ENCODE data around the gene SMCR8.
A peak's percentile ranks its signal among the peaks of the same experiment; 100 is the strongest.
"Not testable (repeated sequence)": the region's sequence is repeated elsewhere in the genome, so short reads cannot be mapped to it uniquely, and the experiment has no call there.

Gene SMCR8

GRCh38 chr17:18315961-18316360, 868 bp downstream of the SMCR8 start:
- no peak for FAIRE-seq
- no peak for DNase-seq (ENCODE audit: low spot score)

DNA sequence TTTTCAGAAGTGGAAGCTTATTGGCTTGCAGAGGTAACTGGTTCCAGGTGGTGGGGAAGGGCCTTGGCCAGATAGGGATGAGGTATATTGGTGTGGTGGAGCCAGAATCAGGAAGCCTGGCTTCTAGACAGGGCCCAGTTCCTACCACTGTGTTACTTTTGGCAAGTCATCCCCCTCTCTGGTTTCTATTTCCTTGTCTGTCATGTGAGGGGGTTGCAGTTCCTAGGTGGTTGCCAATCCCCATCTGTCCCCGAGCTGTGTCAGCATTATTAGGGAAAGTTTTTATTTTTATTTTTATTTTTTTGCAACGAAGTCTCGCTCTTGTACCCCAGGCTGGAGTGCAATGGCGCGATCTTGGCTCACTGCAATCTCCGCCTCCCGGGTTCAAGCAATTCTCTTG, 3.0 kb downstream of the SMCR8 start:
- no peak for FAIRE-seq
- DNase-seq (ENCODE audit: low spot score), result no peak

- DNase-seq (ENCODE audit: low spot score) (no peak), FAIRE-seq (no peak)
These were observed 3.8 kb downstream of the SMCR8 start for GRCh38 chr17:18318771-18319450.

DNA sequence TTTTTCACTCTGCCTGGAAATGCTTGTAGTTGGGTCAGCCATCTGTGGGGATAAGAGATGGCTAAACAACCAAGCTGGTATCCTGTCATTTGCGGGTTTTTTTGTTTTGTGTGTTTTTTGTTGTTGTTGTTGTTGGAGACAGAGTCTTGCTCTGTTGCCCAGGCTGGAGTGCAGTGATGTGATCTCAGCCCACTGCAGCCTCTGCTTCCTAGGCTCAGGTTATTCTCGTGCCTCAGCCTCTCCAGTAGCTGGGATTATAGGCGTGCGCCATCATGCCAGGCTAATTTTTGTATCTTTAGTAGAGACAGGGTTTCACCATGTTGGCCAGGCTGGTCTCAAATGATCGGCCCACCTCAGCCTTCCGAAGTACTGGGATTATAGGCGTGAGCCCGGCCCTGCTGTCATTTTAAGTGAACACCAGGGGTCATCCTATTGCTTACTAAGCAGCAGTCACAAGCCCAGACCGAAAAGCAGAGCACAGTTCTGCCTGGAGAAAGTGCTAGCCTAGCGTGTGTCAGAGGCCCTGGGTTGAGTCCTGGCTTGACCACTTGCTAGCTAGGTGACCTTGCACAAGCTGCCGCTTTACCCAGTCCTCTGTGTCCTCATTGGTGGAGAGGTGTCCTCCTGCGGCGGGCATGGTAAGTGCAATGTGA, 4.6 kb downstream of the SMCR8 start:
- peak; percentile 27 for DNase-seq (ENCODE audit: low spot score)
- peak; percentile 86 for FAIRE-seq

GRCh38 chr17:18320301-18320700, 5.2 kb downstream of the SMCR8 start:
- no peak for DNase-seq (ENCODE audit: low spot score)

DNA sequence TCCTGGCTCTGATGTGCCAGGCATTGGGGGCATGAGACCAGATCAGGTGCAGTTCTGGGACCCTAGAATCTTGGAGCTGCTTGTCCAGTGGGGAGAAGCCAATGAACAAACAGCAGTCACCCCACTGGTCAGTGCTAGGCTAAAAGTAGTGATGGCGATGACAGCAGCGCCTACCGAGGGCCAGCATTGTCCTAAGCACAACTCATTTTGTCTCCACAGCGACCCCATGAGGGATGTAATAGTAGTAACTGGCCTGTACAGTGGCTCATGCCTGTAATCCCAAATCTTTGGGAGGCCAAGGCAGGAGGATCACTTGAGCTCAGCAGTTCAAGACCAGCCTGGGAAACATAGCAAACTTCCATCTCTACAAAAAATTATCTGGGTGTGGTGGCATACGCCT, 6.2 kb downstream of the SMCR8 start:
- FAIRE-seq (no peak), DNase-seq (ENCODE audit: low spot score) (no peak)

More at GRCh38 chr17:18320301-18320700, 5.2 kb downstream of the SMCR8 start:
- FAIRE-seq, result no peak

DNA sequence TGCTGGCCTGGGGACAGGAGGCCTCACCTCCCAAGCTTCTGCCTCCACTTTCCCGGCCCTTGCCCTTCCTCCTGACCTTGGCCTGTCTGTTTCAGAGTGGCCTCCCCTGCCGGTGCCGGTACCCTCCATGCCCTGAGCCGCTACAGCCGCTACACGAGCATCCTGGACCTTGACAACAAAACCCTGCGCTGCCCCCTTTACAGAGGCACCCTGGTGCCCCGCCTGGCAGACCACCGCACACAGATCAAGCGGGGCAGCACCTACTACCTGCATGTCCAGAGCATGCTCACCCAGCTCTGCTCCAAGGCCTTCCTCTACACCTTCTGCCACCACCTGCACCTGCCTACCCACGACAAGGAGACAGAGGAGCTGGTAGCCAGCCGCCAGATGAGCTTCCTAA, 7.4 kb downstream of the SMCR8 start:
- DNase-seq (ENCODE audit: low spot score) (no peak), FAIRE-seq (no peak)

DNA sequence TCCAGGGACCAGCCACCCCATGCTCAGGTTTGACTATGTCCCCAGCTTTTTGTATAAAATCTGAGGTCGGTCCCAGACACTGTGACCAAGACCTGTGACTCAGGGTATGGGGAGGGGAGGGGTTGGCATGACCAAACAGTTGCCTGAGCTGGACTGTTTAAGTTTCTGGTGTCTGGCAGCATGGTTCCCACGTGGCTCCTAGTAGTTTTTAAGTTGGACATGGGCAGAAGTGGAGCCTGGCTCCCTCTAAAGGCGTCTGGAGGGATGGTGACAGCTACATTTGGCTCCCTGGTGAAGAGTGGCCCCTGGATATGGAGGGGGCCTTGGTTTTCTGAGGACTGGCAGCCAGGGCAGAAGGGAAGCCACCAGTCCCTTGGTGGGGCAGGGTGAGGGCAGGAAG, 7.9 kb downstream of the SMCR8 start:
- no peak for DNase-seq (ENCODE audit: low spot score)
- FAIRE-seq, result no peak

DNA sequence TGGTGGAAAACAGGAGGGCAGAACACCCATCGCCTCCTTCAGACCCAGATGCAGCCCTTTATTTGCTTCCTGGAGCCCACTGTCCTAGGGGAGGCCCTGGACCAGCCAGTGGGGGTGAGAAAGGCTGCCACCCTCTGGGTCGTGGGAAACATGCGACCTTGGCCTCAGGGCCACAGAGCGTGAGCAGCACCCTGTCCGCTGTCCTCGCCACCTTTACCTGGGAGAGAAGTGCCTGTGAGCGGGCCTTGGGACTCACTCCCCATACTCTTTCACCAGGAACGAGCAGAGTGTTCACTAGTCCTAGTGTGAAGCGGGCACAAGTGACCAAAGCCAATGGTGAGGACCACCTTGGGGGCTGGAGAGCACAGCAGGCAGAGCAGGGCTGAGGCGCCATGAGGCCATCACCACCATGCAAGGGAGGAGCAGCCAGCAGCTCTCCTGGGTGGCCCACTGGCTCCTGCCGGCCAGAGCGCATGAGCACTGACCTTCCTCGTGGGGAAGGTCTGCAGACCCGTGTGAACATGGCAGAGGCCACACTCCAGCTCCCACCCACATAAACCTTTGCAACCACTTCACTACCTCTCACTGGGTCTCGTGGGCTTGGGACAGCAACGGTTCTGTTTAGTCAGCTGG, 8.5 kb downstream of the SMCR8 start:
- FAIRE-seq (no peak), DNase-seq (ENCODE audit: low spot score) (no peak)

DNA sequence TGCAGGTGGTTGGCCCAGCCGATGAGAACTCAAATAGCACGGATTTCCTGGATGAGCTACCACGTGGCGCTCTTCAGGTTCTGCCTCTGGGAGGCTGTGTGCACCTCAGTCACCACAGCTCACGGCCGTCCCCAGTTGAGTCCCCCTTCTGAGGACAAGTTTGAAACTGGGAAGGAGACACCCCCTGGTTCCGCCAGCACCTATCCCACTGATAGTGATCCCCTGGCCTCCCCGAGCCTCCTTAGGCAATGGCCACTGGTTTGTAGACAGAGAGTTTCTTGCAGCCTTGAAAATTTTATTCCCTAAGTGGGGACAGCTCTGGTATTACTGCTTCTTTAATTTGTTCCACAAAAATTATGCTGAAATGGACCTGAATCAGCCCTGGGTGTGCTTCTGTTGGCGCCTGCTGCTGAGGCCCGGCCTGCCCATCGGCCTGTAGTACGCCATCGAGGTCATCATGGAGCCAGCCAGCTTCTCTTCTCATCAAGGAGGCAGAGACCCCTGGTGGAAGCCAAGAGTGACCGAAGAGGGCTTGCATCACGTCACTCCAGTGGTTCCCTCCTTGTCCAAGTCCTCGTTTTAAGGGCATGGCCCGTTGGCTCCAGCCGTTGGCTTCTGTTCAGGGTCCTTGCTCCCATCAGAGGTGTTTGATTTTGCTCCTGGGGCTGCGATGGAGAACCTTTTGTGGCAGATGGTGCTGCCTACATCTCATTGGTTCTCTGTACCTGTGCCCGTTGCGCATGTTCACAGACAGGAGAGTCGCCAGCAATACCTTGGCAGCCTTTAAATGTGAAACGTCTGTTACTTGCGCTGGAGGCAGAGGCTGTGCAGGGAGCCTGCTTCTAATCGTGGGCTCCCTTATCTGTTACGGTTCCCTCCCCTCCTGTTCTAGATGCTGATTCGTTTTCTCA, 9.3 kb downstream of the SMCR8 start:
- FAIRE-seq, result no peak
- DNase-seq (ENCODE audit: low spot score), result no peak

DNA sequence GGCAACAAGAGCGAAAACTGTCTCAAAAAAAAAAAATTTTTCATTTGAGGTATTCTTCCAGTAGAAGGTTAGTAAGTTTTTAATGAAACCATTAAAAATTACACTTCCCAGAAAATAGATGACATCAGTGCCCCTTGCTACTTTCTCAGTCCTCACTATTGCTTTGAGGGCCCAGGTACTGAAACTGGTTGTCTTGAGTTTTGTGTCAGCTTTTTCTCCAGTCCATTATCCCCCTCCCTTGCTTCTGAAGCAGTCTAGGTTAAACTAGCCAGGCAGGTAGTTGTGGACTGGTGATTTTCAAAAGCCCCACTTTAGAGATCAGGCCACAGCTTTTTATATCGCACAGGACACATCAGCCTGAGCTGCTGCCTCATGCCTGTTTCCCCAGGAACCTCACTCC, 10.9 kb downstream of the SMCR8 start:
- no peak for FAIRE-seq
- DNase-seq (ENCODE audit: low spot score), result no peak

GRCh38 chr17:18326572-18326971, 11.5 kb downstream of the SMCR8 start:
- DNase-seq (ENCODE audit: low spot score) (no peak), FAIRE-seq (no peak)

DNA sequence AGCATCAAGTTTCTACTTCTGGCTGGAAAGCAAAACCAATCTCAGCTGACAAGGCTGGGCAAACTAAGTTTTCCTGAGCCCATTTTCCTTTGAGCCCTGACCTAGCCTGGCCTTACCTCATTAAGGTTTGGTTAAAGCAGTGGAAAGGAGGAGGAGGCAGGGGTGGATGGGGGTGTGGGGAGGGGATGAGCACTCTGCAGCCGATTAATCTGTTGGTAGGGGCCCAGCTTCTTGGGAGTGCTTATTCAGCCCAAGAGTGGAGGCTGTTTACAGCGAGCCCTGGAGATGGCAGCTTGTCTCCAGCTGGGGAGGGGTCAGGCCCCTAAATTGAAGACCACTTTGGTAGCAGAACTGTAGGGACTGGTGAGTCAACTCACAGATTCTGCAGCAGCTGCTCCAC, 12.0 kb downstream of the SMCR8 start:
- no peak for FAIRE-seq

GRCh38 chr17:18327556-18327955, 12.5 kb downstream of the SMCR8 start:
- FAIRE-seq (no peak), DNase-seq (ENCODE audit: low spot score) (no peak)

More for the DNA sequence above, 12.0 kb downstream of the SMCR8 start:
- DNase-seq (ENCODE audit: low spot score), result no peak

- DNase-seq (ENCODE audit: low spot score) (no peak), FAIRE-seq (no peak)
These were observed 13.6 kb downstream of the SMCR8 start for GRCh38 chr17:18328643-18329204.

DNA sequence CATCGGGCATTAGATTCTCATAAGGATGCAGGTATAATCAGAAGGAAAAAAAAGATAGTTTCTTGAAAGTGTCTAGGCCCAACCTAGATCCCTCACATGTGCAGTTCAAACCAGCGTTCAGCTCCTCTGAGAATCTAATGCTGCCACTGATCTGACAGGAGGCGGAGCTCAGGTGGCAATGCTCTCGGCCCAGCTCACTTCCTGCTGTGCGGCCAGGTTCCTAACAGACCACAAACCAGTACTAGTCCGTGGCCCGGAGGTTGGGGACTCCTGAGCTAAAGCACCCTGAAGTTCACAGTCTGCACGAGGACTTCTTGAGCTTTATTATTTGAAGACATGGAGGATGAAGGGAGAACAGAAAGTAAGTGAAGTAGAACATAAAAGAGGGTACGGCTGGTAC, 16.8 kb downstream of the SMCR8 start:
- FAIRE-seq (no peak), DNase-seq (ENCODE audit: low spot score) (no peak)

DNA sequence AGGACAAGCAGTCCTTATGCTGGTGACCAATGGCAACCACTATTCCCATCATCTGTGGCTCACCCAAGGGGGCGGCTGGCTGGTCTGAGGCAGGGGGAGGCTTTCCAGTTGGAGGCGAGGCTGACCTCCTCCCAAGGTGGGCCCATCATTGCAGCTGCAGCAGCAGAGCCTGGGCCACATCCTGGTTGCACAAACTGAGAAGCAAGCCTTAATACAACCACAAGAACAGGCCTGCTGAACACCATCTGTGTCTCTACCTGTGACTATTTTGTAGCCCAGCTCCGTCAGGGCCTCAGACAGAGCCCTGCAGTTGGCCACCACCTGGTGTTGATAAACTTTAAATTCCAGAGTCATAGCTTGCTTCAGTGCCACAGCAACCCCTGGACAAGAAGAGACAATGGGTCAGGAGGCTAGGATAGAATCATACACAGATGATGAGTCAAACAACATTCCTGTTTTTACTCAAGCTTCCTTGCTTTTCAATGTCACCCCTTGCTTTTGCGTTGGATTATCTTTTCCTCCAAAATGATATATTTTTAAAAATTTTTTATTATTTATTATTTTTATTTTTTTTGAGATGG, 17.9 kb downstream of the SMCR8 start:
- FAIRE-seq (no peak), DNase-seq (ENCODE audit: low spot score) (no peak)

DNA sequence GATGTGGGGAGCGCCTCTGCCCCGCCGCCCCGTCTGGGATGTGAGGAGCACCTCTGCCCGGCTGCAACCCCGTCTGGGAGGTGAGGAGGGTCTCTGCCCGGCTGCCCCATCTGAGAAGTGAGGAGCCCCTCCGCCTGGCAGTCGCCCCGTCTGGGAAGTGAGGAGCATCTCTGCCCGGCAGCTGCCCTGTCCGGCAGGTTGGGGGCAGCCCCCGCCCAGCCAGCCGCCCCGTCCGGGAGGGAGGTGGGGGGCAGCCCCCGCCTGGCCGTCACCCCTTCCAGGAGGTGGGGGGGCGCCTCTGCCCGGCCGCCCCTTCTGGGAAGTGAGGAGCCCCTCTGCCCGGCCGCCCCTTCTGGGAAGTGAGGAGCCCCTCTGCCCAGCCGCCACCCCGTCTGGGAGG, 23.1 kb downstream of the SMCR8 start:
- not testable (repeated sequence) for FAIRE-seq

GRCh38 chr17:18339933-18340332, 24.8 kb downstream of the SMCR8 start:
- DNase-seq (ENCODE audit: low spot score) (no peak), FAIRE-seq (no peak)

More for the DNA sequence above, 23.1 kb downstream of the SMCR8 start:
- DNase-seq (ENCODE audit: low spot score), result not testable (repeated sequence)

DNA sequence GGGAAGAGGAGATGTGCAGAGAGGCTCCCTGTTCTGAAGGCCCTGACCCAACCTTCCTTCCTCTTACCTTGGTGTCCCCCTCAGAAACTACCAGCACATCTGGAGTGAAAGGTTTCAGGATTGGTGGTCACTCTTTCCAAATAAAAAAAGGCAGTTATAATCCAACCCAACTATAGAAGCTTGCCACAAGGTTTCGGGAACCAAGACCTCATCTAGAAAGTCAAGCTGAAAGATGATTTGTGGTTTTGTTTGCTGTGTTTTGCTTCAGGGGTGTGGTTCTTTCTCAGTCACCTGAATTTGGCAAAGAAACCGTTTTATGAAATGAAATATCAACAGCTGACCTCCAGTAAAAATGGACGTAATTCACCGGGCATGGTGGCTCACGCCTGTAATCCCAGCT, 28.9 kb downstream of the SMCR8 start:
- DNase-seq (ENCODE audit: low spot score) (no peak), FAIRE-seq (no peak)

DNA sequence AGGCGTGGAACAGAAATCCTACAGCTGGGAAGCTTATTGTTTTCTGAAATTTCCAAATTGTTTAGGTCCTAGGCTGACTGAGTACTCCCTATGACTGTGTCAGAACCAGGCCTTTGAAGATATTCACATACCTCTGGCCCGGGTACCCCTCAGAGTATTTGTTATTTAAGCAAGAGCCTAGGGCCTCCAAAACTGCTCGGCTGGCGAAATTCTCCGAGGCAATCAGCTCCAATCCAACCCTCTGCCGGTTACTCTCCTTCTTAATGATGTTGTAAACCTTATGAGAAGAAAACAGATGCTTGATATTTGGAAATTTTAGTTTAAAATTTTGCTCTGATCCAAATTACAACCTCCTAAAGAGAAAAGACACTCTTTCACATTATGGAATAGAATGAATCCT, 38.4 kb downstream of the SMCR8 start:
- FAIRE-seq, result no peak

More for the DNA sequence above, 38.4 kb downstream of the SMCR8 start:
- DNase-seq (ENCODE audit: low spot score), result no peak

All from urothelium cell line (cell line).